Natural killer cell treated with Interleukin-12 subunit alpha and Interleukin-12 subunit beta and Interleukin-15 and Interleukin-18, amount 100 ng/mL, for 72 hours (primary cell): ENCODE results near the gene CDC42BPG. TPM values are rescaled to one million over a fixed set of nuclear protein-coding genes. Genes with fewer than 3 reads are reported as not detected.
A peak's percentile ranks its signal among the peaks of the same experiment; 100 is the strongest.

Source experiments
- ATAC-seq, 2 donors: fragments of 150-1000 bp; cut with Tn5 transposase in 1 of 2; sonication (Bioruptor Pico), chemical (Tn5 transposase) in 1 of 2; 2 replicates each; pipeline ENCODE4 v1.10.0; 2021
- DNase-seq: peaks from one replicate; pipeline ENCODE4 v3.0.0; 2022; ENCODE audit warnings: low spot score
- H3K27ac Mint-ChIP-seq, 2 donors: 1 replicate in 1 of 2; 2 replicates in 1 of 2; pipeline ENCODE4 v1.8.0; 2022; ENCODE audit warnings: mixed read lengths in 2 of 2, mild to moderate bottlenecking in 1 of 2, moderate library complexity in 1 of 2
- H3K27me3 Mint-ChIP-seq, 2 donors: 1 replicate in 1 of 2; 2 replicates in 1 of 2; pipeline ENCODE4 v1.8.0; 2022; ENCODE audit warnings: mixed read lengths in 2 of 2
- H3K36me3 Mint-ChIP-seq: one replicate; pipeline ENCODE4 v1.8.0; 2022; ENCODE audit warnings: mixed read lengths
- H3K4me1 Mint-ChIP-seq, 2 donors: 1 replicate in 1 of 2; 2 replicates in 1 of 2; pipeline ENCODE4 v1.8.0; 2022; ENCODE audit warnings: low read depth in 2 of 2, mixed read lengths in 2 of 2, mild to moderate bottlenecking in 1 of 2
- H3K4me3 Mint-ChIP-seq: one replicate; pipeline ENCODE4 v1.8.0; 2022; ENCODE audit warnings: mixed read lengths
- H3K9me3 Mint-ChIP-seq: 2 replicates; pipeline ENCODE4 v1.8.0; 2022; ENCODE audit warnings: mixed read lengths
- total RNA-seq, 2 donors: library from RNA; stranded (reverse); gene quantifications; one replicate each; pipeline ENCODE4 v1.2.3, GENCODE V29; 2022

CDC42BPG gene
- total RNA-seq, 2 donors from 2014 or later: 0.59 to 1.9 TPM

GRCh38 chr11:64801158-64801464 is 43.3 kb downstream of the CDC42BPG start:
- no peaks in the 10 kb centered on the region for H3K36me3 Mint-ChIP-seq
- no peak overlapping the region for H3K27ac Mint-ChIP-seq
- ATAC-seq (no peak), DNase-seq (peak; percentile 53)
- H3K27me3 Mint-ChIP-seq: no peaks in the 10 kb centered on the region
- H3K9me3 Mint-ChIP-seq: no peaks in the 10 kb centered on the region
- H3K4me1 Mint-ChIP-seq: peaks cover 7 to 8% of the 10 kb centered on the region in 2 donors
- no peak overlapping the region for H3K4me3 Mint-ChIP-seq

GRCh38 chr11:64800303-64801157 is 43.9 kb downstream of the CDC42BPG start:
- ATAC-seq: no peak
- Mint-ChIP-seq H3K27ac (no peak overlapping the region), H3K9me3 (no peaks in the 10 kb centered on the region), H3K27me3 (no peaks in the 10 kb centered on the region), H3K4me3 (no peak overlapping the region), H3K36me3 (no peaks in the 10 kb centered on the region), H3K4me1 (peaks cover 7 to 8% of the 10 kb centered on the region in 2 donors)
- DNase-seq: peak; percentile 59

GRCh38 chr11:64799623-64800302 is 44.7 kb downstream of the CDC42BPG start:
- Mint-ChIP-seq H3K36me3 (no peaks in the 10 kb centered on the region), H3K27ac (no peak overlapping the region), H3K4me1 (peaks cover 8 to 9% of the 10 kb centered on the region in 2 donors), H3K9me3 (no peaks in the 10 kb centered on the region), H3K4me3 (no peak overlapping the region), H3K27me3 (no peaks in the 10 kb centered on the region)
- DNase-seq (peak; percentile 37), ATAC-seq (no peak)

- Mint-ChIP-seq H3K27ac (no peak overlapping the region), H3K4me1 (peaks cover 8 to 11% of the 10 kb centered on the region in 2 donors), H3K36me3 (no peaks in the 10 kb centered on the region), H3K4me3 (no peak overlapping the region), H3K9me3 (no peaks in the 10 kb centered on the region), H3K27me3 (no peaks in the 10 kb centered on the region)
- DNase-seq (no peak), ATAC-seq (no peak)
These were observed 45.2 kb downstream of the CDC42BPG start for GRCh38 chr11:64799256-64799622.

GRCh38 chr11:64796757-64797541 is 47.5 kb downstream of the CDC42BPG start:
- H3K27ac Mint-ChIP-seq: no peak overlapping the region
- no peaks in the 10 kb centered on the region for H3K9me3 Mint-ChIP-seq
- ATAC-seq: no peak
- no peaks in the 10 kb centered on the region for H3K27me3 Mint-ChIP-seq
- peak; percentile 56 for DNase-seq
- no peak overlapping the region for H3K4me3 Mint-ChIP-seq
- peaks cover 0 to 4% of the 10 kb centered on the region in 2 donors for H3K4me1 Mint-ChIP-seq
- no peaks in the 10 kb centered on the region for H3K36me3 Mint-ChIP-seq

GRCh38 chr11:64796047-64796756 is 48.3 kb downstream of the CDC42BPG start:
- H3K27me3 Mint-ChIP-seq: no peaks in the 10 kb centered on the region
- no peak overlapping the region for H3K27ac Mint-ChIP-seq
- H3K36me3 Mint-ChIP-seq: no peaks in the 10 kb centered on the region
- peaks cover 0 to 4% of the 10 kb centered on the region in 2 donors for H3K4me1 Mint-ChIP-seq
- H3K4me3 Mint-ChIP-seq: no peak overlapping the region
- DNase-seq (peak; percentile 32), ATAC-seq (no peak)
- H3K9me3 Mint-ChIP-seq: no peaks in the 10 kb centered on the region

GRCh38 chr11:64794526-64794925 is 49.9 kb downstream of the CDC42BPG start:
- H3K9me3 Mint-ChIP-seq: no peaks in the 10 kb centered on the region
- DNase-seq: peak; percentile 41
- H3K4me3 Mint-ChIP-seq: no peak overlapping the region
- no peaks in the 10 kb centered on the region for H3K27me3 Mint-ChIP-seq
- H3K4me1 Mint-ChIP-seq: peaks cover 0 to 4% of the 10 kb centered on the region in 2 donors
- peak overlapping the region in 1 of 2 donors; percentile 24 for H3K27ac Mint-ChIP-seq
- H3K36me3 Mint-ChIP-seq: no peaks in the 10 kb centered on the region
- ATAC-seq: no peak

- H3K4me3 Mint-ChIP-seq: no peak overlapping the region
- H3K27me3 Mint-ChIP-seq: no peaks in the 10 kb centered on the region
- no peaks in the 10 kb centered on the region for H3K9me3 Mint-ChIP-seq
- no peak overlapping the region for H3K27ac Mint-ChIP-seq
- no peak for ATAC-seq
- DNase-seq: peak; percentile 53
- H3K4me1 Mint-ChIP-seq: peaks cover 0 to 4% of the 10 kb centered on the region in 2 donors
- no peaks in the 10 kb centered on the region for H3K36me3 Mint-ChIP-seq
These were observed 50.9 kb downstream of the CDC42BPG start for GRCh38 chr11:64793271-64794160.

GRCh38 chr11:64792482-64792881 is 52.0 kb downstream of the CDC42BPG start:
- H3K4me1 Mint-ChIP-seq: peaks cover 0 to 4% of the 10 kb centered on the region in 2 donors
- H3K27ac Mint-ChIP-seq: no peak overlapping the region
- no peaks in the 10 kb centered on the region for H3K9me3 Mint-ChIP-seq
- no peak overlapping the region for H3K4me3 Mint-ChIP-seq
- DNase-seq: peak; percentile 28
- no peaks in the 10 kb centered on the region for H3K36me3 Mint-ChIP-seq
- H3K27me3 Mint-ChIP-seq: no peaks in the 10 kb centered on the region
- no peak for ATAC-seq

GRCh38 chr11:64791781-64792291 is 52.6 kb downstream of the CDC42BPG start:
- DNase-seq: peak; percentile 51
- Mint-ChIP-seq H3K27me3 (no peaks in the 10 kb centered on the region), H3K27ac (no peak overlapping the region), H3K36me3 (no peaks in the 10 kb centered on the region), H3K4me3 (no peak overlapping the region), H3K9me3 (no peaks in the 10 kb centered on the region), H3K4me1 (peaks cover 0 to 4% of the 10 kb centered on the region in 2 donors)
- no peak for ATAC-seq

- peak; percentile 52 for DNase-seq
- ATAC-seq: no peak
- Mint-ChIP-seq H3K9me3 (no peaks in the 10 kb centered on the region), H3K27ac (no peak overlapping the region), H3K27me3 (no peaks in the 10 kb centered on the region), H3K4me3 (no peak overlapping the region), H3K4me1 (peaks cover 0 to 4% of the 10 kb centered on the region in 2 donors), H3K36me3 (no peaks in the 10 kb centered on the region)
These were observed 54.0 kb downstream of the CDC42BPG start for GRCh38 chr11:64790205-64791095.
